Measurements from ENCODE around the gene ATP1A4. TPM values are rescaled to one million over a fixed set of nuclear protein-coding genes. Genes with fewer than 3 reads are reported as not detected.

Gene ATP1A4
- total RNA-seq, 1 donor from 2014 or later: not detected

- Histone ChIP-seq H3K36me3 (no peaks in the 10 kb centered on the region), H3K9me3 (no peaks in the 10 kb centered on the region), H3K27ac (no peak overlapping the region), H3K4me3 (no peak overlapping the region), H3K4me1 (no peaks in the 10 kb centered on the region), H3K27me3 (no peaks in the 10 kb centered on the region)
- DNase-seq (ENCODE audit: low spot score in 2 of 2): peak in 1 of 2 donors; percentile 24
- intact Hi-C loops (cut with DNase I): loop anchor here (10.0 kb wide), 1 partner anchor 59 kb away; no protein-coding TSS in a partner anchor
- no peak for TF ChIP-seq CTCF (IDR thresholded peaks at IDR 0.05)
Observed at GRCh38 chr1:160163615-160164014, 12.2 kb downstream of the ATP1A4 start.

- Histone ChIP-seq H3K9me3 (no peaks in the 10 kb centered on the region), H3K36me3 (no peaks in the 10 kb centered on the region), H3K4me1 (no peaks in the 10 kb centered on the region), H3K4me3 (no peak overlapping the region), H3K27ac (no peak overlapping the region), H3K27me3 (no peaks in the 10 kb centered on the region)
- peak in 1 of 2 donors; percentile 42 for DNase-seq (ENCODE audit: low spot score in 2 of 2)
- TF ChIP-seq CTCF (IDR thresholded peaks at IDR 0.05): no peak
- intact Hi-C loops (cut with DNase I): loop anchor here (10.0 kb wide), 1 partner anchor 59 kb away; no protein-coding TSS in a partner anchor
Observed at GRCh38 chr1:160164121-160164520, 12.7 kb downstream of the ATP1A4 start.

- Histone ChIP-seq H3K9me3 (no peaks in the 10 kb centered on the region), H3K4me1 (no peaks in the 10 kb centered on the region), H3K36me3 (no peaks in the 10 kb centered on the region), H3K4me3 (no peak overlapping the region), H3K27me3 (no peaks in the 10 kb centered on the region), H3K27ac (no peak overlapping the region)
- peak in 1 of 2 donors; percentile 22 for DNase-seq (ENCODE audit: low spot score in 2 of 2)
- no peak for TF ChIP-seq CTCF (IDR thresholded peaks at IDR 0.05)
- intact Hi-C loops (cut with DNase I): loop anchor here (10.0 kb wide), 1 partner anchor 62 kb away; no protein-coding TSS in a partner anchor
Observed at GRCh38 chr1:160166166-160166868, 14.9 kb downstream of the ATP1A4 start.

GRCh38 chr1:160167056-160167455, 15.7 kb downstream of the ATP1A4 start:
- no peak for TF ChIP-seq CTCF (IDR thresholded peaks at IDR 0.05)
- Histone ChIP-seq H3K9me3 (no peaks in the 10 kb centered on the region), H3K27me3 (no peaks in the 10 kb centered on the region), H3K36me3 (no peaks in the 10 kb centered on the region), H3K4me1 (no peaks in the 10 kb centered on the region), H3K4me3 (no peak overlapping the region), H3K27ac (no peak overlapping the region)
- intact Hi-C loops (cut with DNase I): loop anchor here (10.0 kb wide), 1 partner anchor 62 kb away; no protein-coding TSS in a partner anchor
- DNase-seq (ENCODE audit: low spot score in 2 of 2): peak in 1 of 2 donors; percentile 55

- no peaks in the 10 kb centered on the region for H3K4me1 ChIP-seq
- H3K27ac ChIP-seq: no peak overlapping the region
- DNase-seq (ENCODE audit: low spot score in 2 of 2): peak in 1 of 2 donors; percentile 9
- no peaks in the 10 kb centered on the region for H3K36me3 ChIP-seq
- intact Hi-C loops (cut with DNase I): loop anchor here (10.0 kb wide), 1 partner anchor 63 kb away; no protein-coding TSS in a partner anchor
- H3K9me3 ChIP-seq: no peaks in the 10 kb centered on the region
- no peaks in the 10 kb centered on the region for H3K27me3 ChIP-seq
- H3K4me3 ChIP-seq: no peak overlapping the region
- TF ChIP-seq CTCF (IDR thresholded peaks at IDR 0.05): no peak
Observed at GRCh38 chr1:160167580-160167979, 16.2 kb downstream of the ATP1A4 start.

Measured in ascending aorta (tissue), 2 donors.